ENCODE data around the gene MED16. TPM values are rescaled to one million over a fixed set of nuclear protein-coding genes. Genes with fewer than 3 reads are reported as not detected.
"Not testable (repeated sequence)": the region's sequence is repeated elsewhere in the genome, so short reads cannot be mapped to it uniquely, and the experiment has no call there.

MED16 gene
- total RNA-seq, 1 experiment from 2014 or later: 25.9 TPM

GRCh38 chr19:843836-844545, 49.0 kb downstream of the MED16 start:
- TF ChIP-seq EZH2 (IDR thresholded peaks at IDR 0.05; ENCODE audit: low read length, unreplicated experiment): no peak
- TF ChIP-seq CTCF (conservative IDR thresholded peaks at IDR 0.05; ENCODE audit: low read depth, low read length): no peak
- TF ChIP-seq EZH2phosphoT487 (IDR thresholded peaks at IDR 0.05; ENCODE audit: borderline replicate concordance, low read length): no peak
- Histone ChIP-seq H3K36me3 (ENCODE audit: low read depth, low read length) (no peaks in the 10 kb centered on the region), H3K9me3 (ENCODE audit: low read length) (no peaks in the 10 kb centered on the region), H3F3A (ENCODE audit: low read length, unreplicated experiment) (no peaks in the 10 kb centered on the region), H3K9me2 (replicated peaks; ENCODE audit: low read length) (no peaks in the 10 kb centered on the region), H3K27ac (ENCODE audit: low read length) (no peak overlapping the region), H2AFZ (ENCODE audit: low read length) (peak overlapping the region; percentile 59; the same call in 1 of the 2 replicates), H3K27me3 (ENCODE audit: low read length) (peaks cover 23% of the 10 kb centered on the region), H3K4me1 (ENCODE audit: insufficient read depth, low read length) (peaks cover 4% of the 10 kb centered on the region; the same call in 1 of the 2 replicates), H4K20me1 (ENCODE audit: low read length) (no peaks in the 10 kb centered on the region), H3K9ac (ENCODE audit: low read length) (no peak overlapping the region), H3K4me3 (ENCODE audit: low read length) (peak overlapping the region; percentile 57; the same call in 1 of the 2 replicates), H3K79me2 (ENCODE audit: low read length) (no peaks in the 10 kb centered on the region), H3K4me2 (ENCODE audit: low read length) (peak overlapping the region; percentile 84)
- no peak; the same call in 1 of the 2 replicates for ATAC-seq
- intact Hi-C loops (cut with micrococcal nuclease): no loop called here
- no peak for DNase-seq
- BruUV-seq (replicated peaks): no TSS peak
- ChIA-PET POLR2A (ENCODE audit: unreplicated experiment) (no interaction called here), CTCF (no interaction called here)

GRCh38 chr19:843180-843835, 49.7 kb downstream of the MED16 start:
- H2AFZ ChIP-seq (ENCODE audit: low read length): peak overlapping the region; percentile 59
- ChIA-PET POLR2A (ENCODE audit: unreplicated experiment) (no interaction called here), CTCF (no interaction called here)
- peak overlapping the region; percentile 84 for H3K4me2 ChIP-seq (ENCODE audit: low read length)
- H4K20me1 ChIP-seq (ENCODE audit: low read length): no peaks in the 10 kb centered on the region
- H3K9me2 ChIP-seq (replicated peaks; ENCODE audit: low read length): no peaks in the 10 kb centered on the region
- no peaks in the 10 kb centered on the region for H3K9me3 ChIP-seq (ENCODE audit: low read length)
- peak overlapping the region; percentile 57 for H3K4me3 ChIP-seq (ENCODE audit: low read length)
- H3K9ac ChIP-seq (ENCODE audit: low read length): no peak overlapping the region
- H3F3A ChIP-seq (ENCODE audit: low read length, unreplicated experiment): no peaks in the 10 kb centered on the region
- H3K4me1 ChIP-seq (ENCODE audit: insufficient read depth, low read length): peaks cover 4% of the 10 kb centered on the region; the same call in 1 of the 2 replicates
- no peaks in the 10 kb centered on the region for H3K36me3 ChIP-seq (ENCODE audit: low read depth, low read length)
- no peak overlapping the region for H3K27ac ChIP-seq (ENCODE audit: low read length)
- TF ChIP-seq CTCF (conservative IDR thresholded peaks at IDR 0.05; ENCODE audit: low read depth, low read length): no peak; the same call in 1 of the 2 replicates
- TF ChIP-seq EZH2phosphoT487 (IDR thresholded peaks at IDR 0.05; ENCODE audit: borderline replicate concordance, low read length): no peak
- no peak for TF ChIP-seq EZH2 (IDR thresholded peaks at IDR 0.05; ENCODE audit: low read length, unreplicated experiment)
- no peaks in the 10 kb centered on the region for H3K79me2 ChIP-seq (ENCODE audit: low read length)
- no TSS peak for BruUV-seq (replicated peaks)
- ATAC-seq (peak; percentile 69), DNase-seq (peak; percentile 31)
- peaks cover 21% of the 10 kb centered on the region for H3K27me3 ChIP-seq (ENCODE audit: low read length)
- intact Hi-C loops (cut with micrococcal nuclease): no loop called here

- CTCF ChIA-PET; DNase-seq; H3K9me2 ChIP-seq (replicated peaks; ENCODE audit: low read length); ATAC-seq; H3K36me3 ChIP-seq (ENCODE audit: low read depth, low read length); H3F3A ChIP-seq (ENCODE audit: low read length, unreplicated experiment); BruUV-seq (replicated peaks); H2AFZ ChIP-seq (ENCODE audit: low read length); H4K20me1 ChIP-seq (ENCODE audit: low read length); H3K4me1 ChIP-seq (ENCODE audit: insufficient read depth, low read length); H3K9me3 ChIP-seq (ENCODE audit: low read length); POLR2A ChIA-PET (ENCODE audit: unreplicated experiment); intact Hi-C loops (cut with micrococcal nuclease); H3K79me2 ChIP-seq (ENCODE audit: low read length); H3K27ac ChIP-seq (ENCODE audit: low read length); H3K4me3 ChIP-seq (ENCODE audit: low read length); H3K9ac ChIP-seq (ENCODE audit: low read length): not testable (repeated sequence)
- Histone ChIP-seq H3K4me2 (ENCODE audit: low read length) (peak overlapping the region; percentile 84), H3K27me3 (ENCODE audit: low read length) (peaks cover 16% of the 10 kb centered on the region)
These were observed 50.2 kb downstream of the MED16 start for GRCh38 chr19:842802-843179.
